Germinal center (tissue), 1 donor: Measurements from ENCODE around the gene PITX1.
A peak's percentile ranks its signal among the peaks of the same experiment; 100 is the strongest.

ENCODE experiments used
- DNase-seq: peaks from one replicate; pipeline ENCODE4 v3.0.0; 2012; ENCODE audit warnings: mixed read lengths, low spot score

PITX1 gene

DNA sequence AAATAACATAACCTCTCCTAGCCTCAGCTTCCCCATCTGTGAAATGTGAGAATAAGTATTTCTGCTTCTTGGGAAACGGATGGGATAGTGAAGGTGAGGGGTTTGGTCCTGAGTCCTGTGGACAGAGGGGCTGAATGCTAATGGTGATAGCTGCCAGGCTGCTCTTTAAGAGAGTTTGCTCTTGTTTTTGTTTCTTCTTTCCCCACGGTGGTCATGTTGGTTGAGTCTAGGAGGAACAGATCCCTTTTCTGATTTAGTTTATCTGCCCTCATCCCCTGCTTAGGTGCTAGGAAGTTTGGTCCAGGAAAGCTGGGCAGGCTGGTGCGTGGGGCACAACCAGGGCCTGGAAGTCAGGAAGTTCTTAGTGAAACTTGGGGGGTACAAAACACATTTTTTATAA, 7.7 kb upstream of the PITX1 start:
- DNase-seq: no peak

DNA sequence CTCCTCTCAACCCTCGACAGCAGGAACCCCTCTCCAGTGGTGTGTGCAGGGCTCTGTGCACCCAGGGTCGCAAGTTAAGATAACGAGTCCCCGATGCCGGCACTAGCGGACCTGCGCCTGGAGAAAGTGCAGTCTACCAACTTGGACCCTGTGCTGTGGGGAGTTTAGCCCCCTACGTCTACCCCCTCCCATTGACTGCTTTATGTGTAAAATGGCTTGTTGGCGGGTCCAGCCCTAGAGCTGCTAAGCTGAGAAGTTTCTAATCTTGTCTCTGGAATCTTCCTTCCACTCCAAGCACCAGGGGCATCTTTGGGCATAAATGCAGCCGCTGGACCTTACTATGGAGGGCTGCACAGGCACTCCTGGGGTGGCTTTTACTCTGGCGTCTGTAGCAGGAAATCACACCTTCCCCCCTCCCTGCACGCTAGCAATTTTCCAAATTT, 7.1 kb upstream of the PITX1 start:
- DNase-seq: no peak

DNA sequence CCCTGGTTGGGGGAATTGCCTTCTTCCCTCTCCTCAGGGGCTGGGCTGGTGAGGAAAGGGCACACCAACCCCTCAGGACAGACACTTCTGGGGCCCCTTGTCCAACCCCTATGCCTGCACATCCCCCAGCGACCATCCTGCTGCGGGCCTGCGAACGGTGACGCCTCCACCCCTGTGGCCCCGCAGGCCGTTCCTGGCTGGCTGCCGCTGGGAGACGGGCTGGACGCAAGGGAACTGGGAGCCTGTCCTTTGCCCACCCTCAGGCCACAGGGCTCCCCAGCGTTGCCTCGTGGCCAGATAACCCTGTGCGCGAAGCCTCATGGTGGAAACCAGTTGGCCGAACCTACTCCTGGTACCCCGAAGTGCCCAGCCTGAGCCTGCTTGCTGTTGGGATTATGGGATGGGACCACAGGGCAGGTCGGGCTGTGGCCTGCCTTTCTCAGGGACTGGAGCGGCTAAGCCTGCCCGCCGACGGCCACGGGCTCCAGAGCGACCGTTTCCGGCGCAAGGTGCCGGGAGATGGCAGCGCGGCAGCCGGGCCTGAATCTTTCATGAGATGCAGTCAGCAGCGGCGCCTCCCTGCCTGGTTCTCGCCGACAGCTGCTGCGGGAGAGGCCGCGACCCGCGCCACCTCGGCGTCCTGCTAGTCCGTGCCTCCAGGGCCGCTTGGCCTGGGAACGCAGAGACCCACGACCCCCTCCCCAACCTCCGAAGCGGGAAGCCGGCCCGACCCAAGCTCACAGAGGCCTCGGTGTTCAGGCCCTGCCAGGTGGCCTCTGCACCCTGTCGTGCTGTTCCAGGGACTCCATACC, 6.5 kb upstream of the PITX1 start:
- no peak for DNase-seq

DNA sequence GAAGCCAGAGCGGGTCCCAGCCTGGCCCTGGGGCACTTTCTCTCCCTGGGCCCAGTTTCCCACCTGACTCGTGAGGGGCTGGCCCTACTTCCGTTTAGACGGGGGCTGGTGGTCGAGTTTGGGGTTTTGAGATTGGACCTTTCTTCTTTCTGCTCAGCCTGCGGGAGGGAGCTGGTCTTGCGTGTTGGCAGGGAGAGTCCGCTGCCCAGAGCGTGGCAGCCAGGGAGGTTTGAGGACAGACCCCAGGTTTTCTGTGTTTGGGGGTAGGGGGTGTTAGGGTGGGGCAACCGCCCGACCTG, 6.0 kb upstream of the PITX1 start:
- no peak for DNase-seq

DNA sequence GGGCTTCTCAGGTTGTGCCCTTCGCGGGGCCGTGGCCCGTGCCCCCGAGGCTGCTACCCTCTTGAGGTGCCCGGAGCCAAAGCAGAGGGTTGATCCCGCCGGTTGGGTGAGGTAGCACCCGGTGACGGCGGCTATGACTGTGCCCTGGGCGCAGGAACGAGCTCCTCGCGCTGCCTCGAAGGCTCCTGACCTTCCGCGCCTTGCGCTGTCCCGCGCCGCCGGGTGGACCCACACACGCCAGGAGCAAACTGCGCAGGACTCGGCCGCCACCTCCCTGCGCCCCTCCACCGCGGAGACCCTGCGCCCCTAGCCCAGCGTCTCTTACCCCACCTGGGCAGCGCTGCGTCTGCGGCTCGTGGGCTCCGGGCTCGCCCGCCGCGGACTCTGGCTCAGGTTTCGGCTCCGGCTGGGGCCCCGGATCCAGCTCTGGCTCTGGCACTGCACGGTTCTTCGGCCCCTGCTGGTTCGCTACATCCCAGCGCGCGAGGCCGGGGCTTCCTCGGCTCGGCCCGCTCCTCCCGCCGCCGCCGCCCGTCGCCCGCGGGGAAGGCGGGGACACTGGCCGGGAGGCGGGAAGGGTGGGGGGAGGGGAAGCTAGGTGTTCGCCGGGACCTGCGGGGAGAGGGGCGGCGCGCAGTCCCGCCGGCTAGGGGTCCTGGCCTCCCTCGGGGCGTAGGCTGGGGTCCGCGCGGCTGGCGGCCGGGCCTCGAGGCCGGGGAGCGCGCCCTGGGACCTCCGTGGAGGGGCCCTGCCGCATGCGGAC, 5.4 kb upstream of the PITX1 start:
- DNase-seq: no peak

DNA sequence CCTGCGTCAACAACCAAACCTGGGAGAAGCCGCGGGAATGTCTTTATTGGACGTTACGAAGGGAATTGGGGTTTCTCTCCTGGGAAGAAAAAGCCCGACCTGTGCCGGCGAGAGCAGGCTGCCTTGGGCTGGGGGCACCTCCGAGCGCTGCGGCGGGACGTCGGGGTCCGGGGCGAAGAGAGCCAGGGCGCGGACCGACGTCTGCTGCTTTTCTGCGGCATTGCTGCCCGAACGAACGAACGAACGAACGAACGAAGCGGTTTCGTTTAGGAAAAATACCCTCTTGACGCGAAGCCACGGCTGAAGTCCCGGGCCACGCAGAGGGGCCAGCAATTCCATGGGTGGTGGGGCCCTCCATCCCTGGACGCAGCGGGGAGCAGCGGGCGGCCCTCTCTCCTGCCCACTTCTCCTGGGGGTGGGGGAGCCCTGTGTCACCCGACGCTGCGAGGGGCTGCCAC, 4.8 kb upstream of the PITX1 start:
- no peak for DNase-seq

DNA sequence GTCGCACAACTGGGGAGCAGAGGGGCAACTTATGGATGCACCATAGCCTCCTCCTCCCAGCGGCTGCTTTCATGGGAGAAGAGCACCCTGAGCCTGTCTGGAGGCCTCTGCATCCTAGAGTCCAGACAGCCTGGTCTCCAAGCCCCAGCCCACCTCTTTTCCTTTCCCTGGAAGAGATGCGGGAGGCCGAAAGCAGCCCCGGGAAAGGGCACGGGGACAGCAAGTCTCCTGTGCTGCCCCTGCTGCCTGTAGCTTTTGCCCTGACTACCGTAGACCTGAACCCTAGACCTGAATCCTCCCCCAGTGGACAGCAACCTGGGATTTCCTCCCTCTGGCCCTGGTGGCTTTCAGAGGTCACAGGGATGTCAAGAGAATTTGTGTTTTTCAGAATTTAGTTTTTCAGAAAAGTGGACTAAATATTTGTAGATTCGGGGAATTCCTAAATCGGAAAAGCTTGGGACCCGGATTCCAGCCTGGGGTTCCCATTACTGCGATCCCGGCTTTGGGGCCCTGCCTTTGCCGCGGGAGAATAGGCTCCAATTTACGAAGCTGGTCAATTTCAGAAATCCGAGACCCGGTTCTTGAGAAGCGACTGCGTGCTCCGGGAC, 4.3 kb upstream of the PITX1 start:
- DNase-seq: no peak

DNA sequence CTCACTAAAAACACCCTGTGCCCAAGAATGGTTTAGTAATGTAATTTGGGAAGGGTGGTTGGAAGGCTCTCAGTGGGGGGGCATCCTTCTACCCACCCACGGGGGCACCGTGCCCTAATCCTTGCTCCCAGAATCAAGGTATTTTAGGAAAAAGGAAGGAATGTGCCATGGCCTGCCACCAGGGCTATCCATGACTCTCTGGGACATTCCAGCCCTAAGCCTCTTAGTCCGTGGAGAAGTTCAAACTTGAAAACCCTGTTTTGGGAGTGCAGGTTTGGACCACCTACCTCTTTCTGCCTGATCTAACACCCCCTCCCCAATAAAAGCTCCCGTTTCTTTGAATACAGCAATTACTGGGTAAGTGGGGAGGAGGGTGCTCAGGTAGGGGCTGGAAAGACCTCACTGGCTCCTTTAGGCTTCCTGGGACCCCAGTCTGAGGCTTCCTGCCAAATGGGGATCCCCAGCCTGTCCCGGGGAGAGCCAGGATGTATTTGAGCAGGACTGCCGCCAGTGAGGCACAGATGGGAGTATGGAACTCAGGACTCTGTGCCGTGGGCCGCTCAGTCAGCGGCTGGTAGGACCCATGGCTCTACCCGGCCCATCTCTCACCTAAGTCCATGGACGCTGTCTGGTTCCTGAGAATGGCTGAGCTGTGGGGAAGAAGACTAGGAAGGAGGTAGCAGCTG, 3.6 kb upstream of the PITX1 start:
- no peak for DNase-seq

DNA sequence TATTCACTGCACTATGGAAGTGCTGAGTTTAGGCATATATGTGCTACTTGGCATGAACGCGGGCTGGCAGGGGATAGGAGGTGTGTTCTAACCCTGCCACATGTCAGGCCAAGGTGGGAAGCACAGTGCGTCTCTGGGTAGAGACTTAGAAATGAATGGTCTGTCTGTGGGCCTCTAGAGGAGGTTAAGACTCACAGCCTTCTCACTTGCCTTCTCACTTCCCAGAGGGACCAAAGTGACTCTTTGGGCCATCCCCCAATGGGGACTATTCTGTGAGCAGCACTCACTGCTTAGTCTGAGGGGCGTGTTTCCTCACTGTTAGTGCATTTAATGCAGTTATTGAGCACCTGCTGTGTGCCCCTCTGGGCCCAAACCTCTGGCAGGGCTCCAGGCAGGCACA, 2.4 kb upstream of the PITX1 start:
- DNase-seq: no peak

DNA sequence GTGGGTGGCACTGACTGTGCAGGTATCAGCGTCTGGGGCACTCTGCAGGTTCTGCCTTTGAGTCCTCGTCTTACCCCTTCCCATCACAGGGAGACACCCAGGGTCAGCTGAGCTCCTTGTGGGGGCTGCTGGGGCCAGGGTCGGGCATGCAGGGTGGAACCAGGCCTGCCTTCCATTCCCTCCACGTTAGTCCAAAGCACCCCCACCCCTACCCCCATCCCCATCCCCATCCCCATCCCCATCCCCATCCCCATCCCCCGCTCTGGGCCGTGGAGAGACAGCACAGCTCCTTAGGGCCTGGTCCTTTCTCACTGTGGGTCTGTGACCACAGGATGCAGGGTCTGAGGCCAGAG, 1.6 kb upstream of the PITX1 start:
- no peak for DNase-seq

DNA sequence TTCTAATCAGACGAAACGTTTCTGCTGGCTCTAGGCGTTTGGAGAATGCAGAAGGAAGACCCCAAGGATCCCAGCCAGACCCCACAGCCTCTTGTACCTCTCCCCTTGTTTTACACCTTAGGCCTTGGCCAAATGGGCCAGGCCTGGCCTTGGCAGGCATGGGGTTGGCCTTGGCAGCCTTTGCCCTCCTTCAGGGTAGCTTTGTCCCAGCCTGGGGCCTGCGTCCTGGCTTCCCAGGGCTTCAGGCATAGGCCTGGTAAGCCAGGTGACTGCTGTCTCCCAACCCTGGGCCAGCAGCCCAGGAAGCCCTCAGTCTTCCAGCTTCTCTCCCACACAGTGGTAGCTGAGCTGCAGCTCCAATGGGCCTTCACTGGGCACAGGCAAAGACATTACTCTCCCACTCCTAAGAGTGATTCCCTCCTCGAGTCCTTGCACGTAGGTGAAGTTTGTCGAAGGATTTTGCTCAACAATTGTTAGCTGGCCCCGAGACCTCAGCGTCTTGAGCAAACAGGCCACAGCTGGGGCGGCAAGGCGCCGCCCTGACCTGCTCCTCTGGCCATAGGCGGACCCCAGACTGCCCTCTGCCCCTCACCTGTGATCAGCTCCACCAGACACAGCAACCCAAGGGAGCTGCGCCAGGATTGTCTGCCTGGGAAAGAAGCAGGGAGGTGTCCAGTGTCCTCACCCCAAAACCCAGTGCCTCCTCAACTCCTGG, 1.1 kb upstream of the PITX1 start:
- DNase-seq: no peak

DNA sequence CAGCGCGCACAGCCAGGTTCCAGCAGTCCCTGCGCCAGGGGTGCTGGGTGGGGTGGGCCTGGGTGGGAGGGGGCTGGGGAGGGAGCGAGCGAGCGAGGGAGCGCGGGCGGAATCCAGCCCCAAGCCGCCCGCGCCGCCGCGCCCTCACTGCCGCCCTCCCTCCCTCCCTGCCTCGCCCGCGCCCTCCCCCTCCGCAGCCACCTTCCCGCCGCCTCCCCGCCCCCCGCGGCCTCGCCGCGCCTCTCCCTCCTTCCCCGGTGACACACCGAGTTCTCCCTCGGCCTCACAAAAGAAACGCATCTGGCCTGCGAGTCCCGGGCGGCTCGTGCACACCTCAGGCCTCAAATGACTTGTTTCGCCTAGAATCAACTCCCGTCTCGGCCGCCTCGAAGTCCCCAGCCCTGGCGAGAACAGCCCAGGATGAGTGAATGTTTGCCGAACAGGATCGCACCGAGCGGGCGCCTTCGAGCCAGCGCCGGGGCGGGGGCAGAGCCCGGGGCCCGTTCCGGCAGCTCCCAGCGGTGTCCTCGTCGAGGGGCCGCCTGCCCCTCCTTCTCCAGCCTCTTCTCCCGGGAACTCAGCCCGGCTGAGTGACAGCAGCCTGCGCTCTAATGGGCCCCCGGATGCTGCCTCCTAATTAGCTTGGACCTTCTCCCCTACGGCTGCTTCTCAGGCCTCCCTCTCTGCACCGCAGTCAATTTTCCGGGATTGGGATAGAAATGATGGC, 371 bp upstream of the PITX1 start:
- DNase-seq: peak; percentile 51

DNA sequence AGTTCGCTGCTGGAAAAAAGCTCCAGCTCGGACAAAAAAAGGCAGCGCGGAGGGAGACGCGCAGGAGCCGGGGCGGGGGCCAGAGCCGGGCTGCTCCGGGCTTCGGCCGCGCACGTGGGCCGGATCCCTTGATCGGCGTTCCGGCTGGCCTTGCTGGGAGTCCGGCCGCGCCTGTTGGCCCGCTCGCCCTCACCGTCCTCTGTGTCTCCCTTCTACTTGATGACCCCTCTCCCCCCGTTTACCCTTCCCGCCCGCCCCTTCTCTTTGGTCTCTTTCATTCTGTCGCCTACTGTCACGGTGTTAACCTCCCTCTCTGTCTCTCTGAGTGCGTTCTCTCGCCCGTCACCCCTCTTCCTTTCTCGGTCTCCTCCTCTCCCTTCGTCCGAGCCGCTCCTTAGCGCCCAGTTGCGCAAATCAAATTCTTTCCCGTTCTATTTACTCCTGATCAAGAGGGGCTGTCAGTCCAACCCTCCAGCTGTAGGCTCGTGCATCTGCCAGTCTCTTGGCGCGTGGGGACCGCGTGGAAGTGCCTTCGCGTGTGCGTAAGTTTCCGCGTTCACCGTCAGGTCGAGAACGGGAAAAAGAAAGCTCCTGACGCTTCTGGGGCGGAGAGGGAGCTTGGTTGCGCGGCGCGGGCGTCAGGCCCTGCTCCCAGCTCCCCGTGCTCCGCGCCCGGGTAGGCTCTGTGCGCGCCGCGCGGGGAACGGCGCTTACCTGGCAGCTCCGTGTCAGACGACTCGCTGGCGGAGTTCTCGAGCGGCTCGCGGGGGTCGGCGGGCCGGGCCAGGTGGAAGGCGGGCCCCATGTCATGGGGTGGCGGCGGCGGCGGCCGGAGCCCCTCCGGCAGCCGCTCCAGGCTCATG, 798 bp downstream of the PITX1 start:
- no peak for DNase-seq

DNA sequence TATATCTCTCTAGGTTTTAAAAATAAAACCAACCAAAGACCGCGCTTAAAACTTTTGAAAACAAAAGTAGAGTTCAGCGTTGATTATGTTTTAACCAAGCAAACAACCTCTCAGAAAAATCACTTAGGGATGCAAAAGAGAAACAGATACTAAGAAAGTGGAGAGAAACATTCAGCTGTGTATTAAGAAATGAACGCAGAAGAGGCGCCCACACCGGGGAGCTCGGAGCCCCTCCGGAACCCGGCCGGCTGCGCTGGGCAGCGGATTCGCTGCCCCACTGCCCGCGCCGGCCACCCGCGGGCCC, 1.4 kb downstream of the PITX1 start:
- no peak for DNase-seq

DNA sequence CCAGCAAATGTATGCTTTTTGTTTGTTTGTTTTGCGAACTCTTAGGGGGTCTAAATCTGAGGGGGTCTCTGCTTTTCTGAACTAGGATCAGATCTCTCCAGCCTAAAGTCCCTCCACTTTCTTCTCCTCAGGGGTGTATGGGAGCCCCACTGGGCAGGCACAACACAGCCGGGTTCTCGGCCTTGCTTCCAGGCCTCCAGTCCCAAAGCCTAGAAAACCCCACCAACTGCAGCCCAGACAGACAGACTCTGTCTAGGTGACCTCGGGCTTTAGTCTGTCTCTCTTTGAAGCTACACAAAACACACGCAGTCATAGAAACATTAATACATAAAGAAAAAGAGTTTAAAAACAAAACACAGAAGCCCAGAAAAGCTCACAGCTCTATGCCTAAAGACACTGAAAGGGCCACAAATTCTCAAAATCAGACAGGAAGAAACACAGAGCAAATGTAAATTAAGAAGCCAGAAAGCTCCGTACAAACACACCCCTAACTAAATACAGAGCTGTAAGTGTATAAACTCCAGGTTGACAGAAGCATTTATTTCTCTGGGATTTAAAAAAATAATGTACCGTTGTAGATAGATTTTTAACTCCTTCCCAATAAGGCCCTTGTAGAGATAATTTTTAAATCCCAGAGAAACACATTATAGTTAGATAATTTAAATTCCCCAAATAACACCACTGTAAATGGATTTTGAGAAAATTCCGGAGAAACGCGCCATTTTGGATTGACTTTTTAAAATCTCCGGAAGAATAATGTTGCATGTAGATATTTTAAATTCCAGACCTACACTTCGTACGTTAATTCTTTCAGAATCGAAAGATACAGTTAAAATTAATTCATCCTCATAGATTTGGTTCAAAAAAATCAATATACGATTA, 2.0 kb downstream of the PITX1 start:
- no peak for DNase-seq

DNA sequence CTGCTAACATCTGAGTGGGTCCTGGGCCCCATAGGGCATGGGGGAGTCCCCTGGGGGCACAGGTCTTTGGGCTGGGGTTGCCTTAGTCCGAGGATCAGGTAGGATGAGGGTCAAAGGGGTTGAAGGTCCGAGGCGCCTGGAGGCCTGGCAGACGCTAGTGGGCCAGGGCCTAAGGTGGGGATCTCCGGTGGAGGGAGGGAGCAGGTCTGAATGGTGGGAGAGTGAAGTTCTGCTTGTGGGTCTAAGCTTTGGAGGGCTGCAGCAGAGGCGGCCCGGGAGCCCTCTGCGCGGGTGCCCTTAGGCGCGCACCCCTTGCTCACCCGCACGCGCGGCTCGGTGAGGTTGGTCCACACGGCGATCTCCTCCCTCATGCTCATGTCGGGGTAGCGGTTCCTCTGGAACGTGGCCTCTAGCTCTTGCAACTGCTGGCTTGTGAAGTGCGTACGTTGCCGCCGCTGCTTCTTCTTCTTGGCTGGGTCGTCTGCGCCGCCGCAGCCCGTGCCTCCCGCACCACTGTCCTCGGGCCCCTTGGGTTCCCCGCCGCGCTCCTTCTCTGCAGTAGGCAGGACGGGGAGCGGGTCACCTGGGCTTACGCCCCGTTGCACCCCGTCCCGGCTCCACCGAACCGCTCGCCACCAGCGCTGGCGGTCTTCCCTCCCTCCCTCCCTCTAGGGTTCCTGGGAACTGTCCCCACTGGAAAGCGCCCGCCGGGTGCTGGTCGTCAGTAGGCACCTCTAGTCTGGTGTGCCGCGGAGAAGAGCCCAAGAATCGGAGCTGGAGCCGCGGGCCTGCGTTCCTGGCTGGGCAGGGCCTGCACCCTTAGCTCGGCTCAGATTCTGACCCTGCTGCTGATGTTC, 2.8 kb downstream of the PITX1 start:
- no peak for DNase-seq

DNA sequence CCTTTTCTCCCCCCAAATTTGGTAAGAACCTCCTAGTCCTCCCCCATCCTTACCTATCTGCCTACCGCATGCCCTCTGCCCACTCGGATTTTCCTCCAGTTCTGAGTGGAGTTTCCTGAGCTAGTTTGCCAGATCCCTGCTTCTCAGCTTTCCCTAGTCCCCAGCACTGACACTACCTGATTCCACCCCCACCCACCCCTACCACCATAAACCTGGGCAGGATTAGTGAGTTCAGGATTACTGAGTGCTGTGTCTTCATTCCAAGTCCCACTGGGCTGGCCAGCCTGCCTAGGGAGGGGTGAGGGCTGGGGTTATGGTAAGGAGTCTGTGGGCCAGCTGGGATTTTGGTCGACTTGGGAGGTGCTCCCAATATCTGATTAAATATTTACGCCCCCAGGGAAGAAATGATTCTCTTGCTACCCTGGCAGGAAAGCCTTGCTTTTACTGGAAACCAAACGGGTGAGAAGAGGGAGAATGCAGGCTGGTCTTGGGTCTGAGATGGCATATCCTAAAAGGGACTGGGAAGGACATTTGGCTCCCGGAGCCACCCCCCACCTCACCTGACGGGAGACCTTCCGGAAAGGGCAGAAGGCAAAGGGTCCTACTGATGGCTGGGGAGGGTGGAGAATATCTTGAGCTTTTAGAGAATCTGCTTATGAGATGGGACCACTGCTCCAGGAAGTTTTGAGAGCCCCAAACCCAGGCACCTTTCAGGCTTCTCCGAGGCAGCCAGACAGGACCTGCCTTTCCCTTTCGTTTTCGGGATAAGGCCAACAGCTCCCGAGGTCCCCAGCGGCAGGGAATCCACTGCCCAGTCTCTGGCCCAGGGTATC, 3.7 kb downstream of the PITX1 start:
- no peak for DNase-seq
